HG02759 (cell line): ENCODE data around the gene TSC1.

Experiments used
- ATAC-seq: cut with Tn5 transposase; IDR thresholded peaks from one replicate; pipeline ENCODE4 v1.9.1; 2021; ENCODE audit warnings: mild to moderate bottlenecking, moderate library complexity; ENCODE audit not compliant: unreplicated experiment

The TSC1 gene

GRCh38 chr9:132942541-132943182, 1.8 kb downstream of the TSC1 start:
- ATAC-seq, result no peak

- ATAC-seq, result no peak
These were observed 5.2 kb downstream of the TSC1 start for GRCh38 chr9:132939169-132939568.

- ATAC-seq, result no peak
These were observed 6.9 kb downstream of the TSC1 start for GRCh38 chr9:132937463-132937901.

- no peak for ATAC-seq
These were observed 9.4 kb downstream of the TSC1 start for GRCh38 chr9:132935026-132935425.

GRCh38 chr9:132931178-132931735, 13.2 kb downstream of the TSC1 start:
- ATAC-seq, result no peak

GRCh38 chr9:132927704-132928103, 16.7 kb downstream of the TSC1 start:
- ATAC-seq, result no peak

GRCh38 chr9:132923346-132923902, 21.0 kb downstream of the TSC1 start:
- ATAC-seq, result no peak

- ATAC-seq, result no peak
These were observed 24.7 kb downstream of the TSC1 start for GRCh38 chr9:132919614-132920268.

GRCh38 chr9:132914924-132915323, 29.5 kb downstream of the TSC1 start:
- ATAC-seq, result no peak

- ATAC-seq, result no peak
These were observed 32.3 kb downstream of the TSC1 start for GRCh38 chr9:132912131-132912530.

- ATAC-seq, result no peak
These were observed 34.0 kb downstream of the TSC1 start for GRCh38 chr9:132910376-132910775.

- no peak for ATAC-seq
These were observed 35.1 kb downstream of the TSC1 start for GRCh38 chr9:132909311-132909710.

- ATAC-seq, result no peak
These were observed 35.8 kb downstream of the TSC1 start for GRCh38 chr9:132908635-132909034.

- ATAC-seq, result no peak
These were observed 38.7 kb downstream of the TSC1 start for GRCh38 chr9:132905726-132906125.

- no peak for ATAC-seq
These were observed 40.6 kb downstream of the TSC1 start for GRCh38 chr9:132903574-132904492.

GRCh38 chr9:132901858-132902831, 42.3 kb downstream of the TSC1 start:
- no peak for ATAC-seq

GRCh38 chr9:132898051-132898450, 46.4 kb downstream of the TSC1 start:
- ATAC-seq, result no peak

GRCh38 chr9:132896906-132897305, 47.5 kb downstream of the TSC1 start:
- ATAC-seq, result no peak

- ATAC-seq, result no peak
These were observed 48.2 kb downstream of the TSC1 start for GRCh38 chr9:132896264-132896663.
